Measurements from ENCODE around the gene SNAPC4.

- TF ChIP-seq POLR2A (IDR thresholded peaks at IDR 0.05; ENCODE audit: low read depth, low read length): no peak
- no peak for TF ChIP-seq POLR2AphosphoS5 (IDR thresholded peaks at IDR 0.05; ENCODE audit: low read depth, low read length)
- no peak for TF ChIP-seq TAF1 (IDR thresholded peaks at IDR 0.05; ENCODE audit: low read depth, low read length)
- no peak for TF ChIP-seq SPI1 (IDR thresholded peaks at IDR 0.05; ENCODE audit: low read depth, low read length)
Observed at GRCh38 chr9:136380381-136380780, 19.6 kb downstream of the SNAPC4 start.

Data from GM12891 (cell line).